Retinal pigment epithelial cell (primary cell): ENCODE results near the gene PDE6B.
"Not testable (repeated sequence)": the region's sequence is repeated elsewhere in the genome, so short reads cannot be mapped to it uniquely, and the experiment has no call there.

Experiments
- DNase-seq: peaks from one replicate; pipeline ENCODE4 v3.0.0-alpha.2; 2010; ENCODE audit warnings: low read depth
- H3K4me3 ChIP-seq: 2 replicates; pipeline ENCODE4 v1.5.1; 2011; ENCODE audit warnings: mild to moderate bottlenecking, low read length, control low read depth, moderate library complexity
- CTCF ChIP-seq: conservative IDR thresholded peaks from 2 replicates; pipeline ENCODE4 v1.5.1; 2011; ENCODE audit warnings: low read depth, low read length, control low read depth, inconsistent platforms

PDE6B gene

GRCh38 chr4:687971-688853 is 62.8 kb downstream of the PDE6B start:
- DNase-seq: no peak
- peak overlapping the region; percentile 18 for H3K4me3 ChIP-seq
- no peak for TF ChIP-seq CTCF

- peak within 1 kb of the TSS; percentile 23 for H3K4me3 ChIP-seq
- DNase-seq: no peak
- TF ChIP-seq CTCF: no peak
Observed at GRCh38 chr4:688854-689681, 63.7 kb downstream of the PDE6B start, which contains the start of gene SLC49A3. Gene SLC49A3, minus strand, starts transcription at chr4:689151. Its CDS starts 24 bp downstream, at chr4:689127.

- DNase-seq: no peak
- no peak overlapping the region for H3K4me3 ChIP-seq
- TF ChIP-seq CTCF: no peak
Observed at GRCh38 chr4:689723-690122, 64.3 kb downstream of the PDE6B start.

DNA sequence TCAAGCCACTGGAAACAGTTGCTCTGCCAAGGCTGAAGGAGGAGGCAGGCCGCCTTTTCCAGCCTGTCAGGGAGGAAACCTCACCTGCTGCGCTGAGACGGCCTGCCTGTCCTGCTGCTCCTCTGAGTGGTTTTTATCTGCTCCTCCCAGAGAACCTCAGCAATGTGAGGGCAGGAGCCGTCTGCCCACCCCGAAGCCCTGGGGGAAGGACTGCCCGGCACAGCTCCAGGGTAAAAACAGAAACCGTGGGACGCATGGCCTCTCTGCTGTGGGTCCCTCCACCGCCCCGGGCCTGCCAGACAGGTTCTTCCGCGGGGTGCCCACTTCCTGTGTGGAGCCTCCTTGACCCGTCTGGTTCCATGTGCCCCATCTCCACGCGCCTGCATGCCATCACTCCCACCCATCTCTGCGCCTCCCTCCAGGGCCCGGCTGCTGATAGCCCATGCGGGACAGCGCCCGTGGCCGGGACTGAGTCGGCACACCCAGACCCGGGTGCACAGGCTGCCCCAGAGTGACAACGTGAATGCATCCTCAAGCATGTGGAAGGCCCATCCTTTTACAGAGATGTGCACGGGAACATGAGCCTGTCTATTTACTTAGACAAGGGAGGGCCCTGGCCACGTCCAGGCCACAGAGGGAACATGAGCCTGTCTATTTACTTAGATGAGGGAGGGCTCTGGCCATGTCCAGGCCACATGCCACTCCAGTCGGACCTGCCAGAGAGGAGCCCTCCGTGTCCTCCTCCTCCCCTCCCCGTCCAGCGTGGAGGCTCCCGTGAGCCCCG is 67.6 kb downstream of the PDE6B start:
- DNase-seq: no peak
- H3K4me3 ChIP-seq: no peak overlapping the region
- no peak for TF ChIP-seq CTCF

DNA sequence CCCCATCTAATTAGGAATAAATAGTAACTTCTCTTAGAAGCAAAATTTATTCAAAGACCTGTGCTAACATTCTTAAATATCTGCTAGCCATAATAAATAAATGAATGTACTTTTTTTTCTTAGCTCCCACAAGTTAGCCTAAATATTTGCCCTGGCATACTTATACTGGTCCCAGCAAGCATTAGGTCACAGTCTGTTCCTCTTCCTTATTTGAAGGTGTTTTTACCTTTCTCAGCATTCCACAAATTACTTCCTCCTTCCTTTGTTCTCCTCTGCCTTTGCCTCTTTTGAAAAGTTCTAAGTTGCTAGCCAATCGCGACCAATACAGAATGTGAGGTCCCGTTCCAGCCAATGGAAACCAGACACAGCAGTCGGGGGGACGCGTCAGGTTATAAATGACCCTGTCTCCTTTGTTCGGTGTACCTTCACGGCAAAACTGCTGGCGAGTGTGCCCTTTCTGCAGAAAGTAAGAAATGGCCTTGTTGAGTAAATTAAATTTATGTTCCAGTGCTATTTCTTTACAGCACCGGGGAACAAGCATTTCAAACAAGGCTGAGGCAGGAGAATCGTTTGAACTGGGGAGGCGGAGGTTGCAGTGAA is 69.1 kb downstream of the PDE6B start:
- H3K4me3 ChIP-seq, DNase-seq: not testable (repeated sequence)

- DNase-seq: no peak
- H3K4me3 ChIP-seq: no peak overlapping the region
- no peak for TF ChIP-seq CTCF
Observed at GRCh38 chr4:699816-700580, 74.6 kb downstream of the PDE6B start.
